CD4-positive, alpha-beta T cell treated with Interleukin-1 beta for 1 hour (primary cell): ENCODE results near the gene BRF1.

Experiments used
- DNase-seq, 2 donors: peaks; one replicate each; pipeline ENCODE4 v3.0.0-alpha.2; 2020 to 2022

The BRF1 gene

DNA sequence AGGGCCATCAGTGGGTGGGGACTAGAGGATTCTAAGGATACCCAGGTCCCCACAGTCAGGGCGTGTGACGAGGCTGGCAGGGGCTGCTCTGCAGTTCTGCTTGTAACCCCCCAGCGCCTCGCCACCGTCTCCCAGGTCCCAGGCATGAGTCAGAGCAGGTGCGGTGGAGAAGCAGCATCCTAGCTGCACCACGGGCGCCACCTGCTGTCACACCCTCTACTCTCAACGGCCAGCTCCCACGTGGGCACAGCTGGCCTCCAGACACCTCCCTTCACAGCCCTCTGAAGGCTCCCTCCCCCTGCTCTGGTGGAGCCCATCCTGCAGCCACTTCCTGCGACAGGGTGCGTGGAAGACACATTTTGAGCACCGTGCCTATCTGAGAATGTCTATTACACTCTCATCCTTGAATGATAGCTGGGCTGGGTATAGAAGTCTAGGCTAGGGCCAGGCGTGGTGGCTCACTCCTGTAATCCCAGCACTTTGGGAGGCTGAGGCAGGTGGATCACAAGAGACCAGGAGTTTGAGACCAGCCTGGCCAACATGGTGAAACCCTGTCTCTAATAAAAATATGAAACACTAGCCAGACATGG, 112.8 kb downstream of the BRF1 start:
- DNase-seq = no peak

DNA sequence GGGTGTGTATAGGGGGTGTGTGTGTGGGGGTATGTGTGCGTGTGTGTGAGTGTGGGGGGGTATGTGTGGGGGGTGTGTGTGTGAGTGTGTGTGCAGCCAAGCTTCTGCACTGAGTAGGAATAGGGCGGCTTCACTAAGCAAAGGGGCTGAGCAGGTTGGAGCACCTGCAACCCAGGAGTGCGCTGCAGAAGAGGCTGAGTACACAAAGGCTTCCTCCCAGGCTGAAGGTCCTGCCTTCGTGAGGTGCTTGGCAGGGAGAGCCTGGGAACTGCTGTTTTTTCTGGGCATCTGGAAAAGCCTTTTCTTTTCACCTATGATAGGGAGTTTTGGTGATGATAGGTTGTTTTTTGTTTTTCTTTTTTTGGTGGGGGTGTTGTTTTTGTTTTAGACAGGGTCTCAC, 113.7 kb downstream of the BRF1 start:
- DNase-seq = no peak

GRCh38 chr14:105185973-105186372, 114.8 kb downstream of the BRF1 start:
- DNase-seq = no peak

- no peak for DNase-seq
These were observed 115.8 kb downstream of the BRF1 start for GRCh38 chr14:105185001-105185400.

- DNase-seq = no peak
These were observed 116.3 kb downstream of the BRF1 start for GRCh38 chr14:105184461-105184860.

DNA sequence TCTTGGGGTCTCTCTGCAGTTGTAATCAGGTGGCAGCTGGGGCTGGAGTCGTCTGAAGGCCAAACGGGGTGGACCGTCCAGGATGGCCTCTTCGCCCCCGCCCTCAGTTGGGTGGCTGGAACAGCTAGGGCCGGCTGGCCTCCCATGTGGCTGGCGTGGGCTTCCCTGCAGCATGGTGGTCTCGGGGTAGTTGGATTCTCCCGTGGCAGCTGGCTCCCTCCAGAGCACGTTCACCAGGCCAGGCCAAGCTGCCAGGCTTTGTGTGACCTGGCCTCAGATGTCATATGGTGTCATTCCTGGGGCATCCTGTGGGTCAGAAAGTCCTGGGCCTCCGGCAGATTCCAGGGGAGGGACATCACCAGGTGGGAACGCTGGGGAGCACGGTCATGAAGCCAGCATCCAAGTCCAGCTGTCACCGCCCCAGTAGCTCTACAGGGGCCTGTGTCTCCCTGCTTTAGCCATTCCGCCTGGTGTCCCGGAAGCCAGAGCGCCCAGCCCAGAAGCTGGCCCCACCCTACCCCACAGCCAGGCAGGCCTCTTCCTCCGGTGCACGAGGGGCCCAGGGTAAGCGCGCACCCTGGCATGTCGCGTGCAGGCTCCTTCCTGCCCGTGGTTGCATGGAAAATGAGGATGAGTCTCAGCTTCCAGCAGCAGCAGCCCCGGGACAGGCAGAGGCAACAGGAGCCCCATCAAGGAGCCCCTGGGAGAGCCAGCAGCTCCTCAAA, 118.3 kb downstream of the BRF1 start:
- DNase-seq = no peak

- DNase-seq = no peak
These were observed 119.1 kb downstream of the BRF1 start for GRCh38 chr14:105181549-105182295.

DNA sequence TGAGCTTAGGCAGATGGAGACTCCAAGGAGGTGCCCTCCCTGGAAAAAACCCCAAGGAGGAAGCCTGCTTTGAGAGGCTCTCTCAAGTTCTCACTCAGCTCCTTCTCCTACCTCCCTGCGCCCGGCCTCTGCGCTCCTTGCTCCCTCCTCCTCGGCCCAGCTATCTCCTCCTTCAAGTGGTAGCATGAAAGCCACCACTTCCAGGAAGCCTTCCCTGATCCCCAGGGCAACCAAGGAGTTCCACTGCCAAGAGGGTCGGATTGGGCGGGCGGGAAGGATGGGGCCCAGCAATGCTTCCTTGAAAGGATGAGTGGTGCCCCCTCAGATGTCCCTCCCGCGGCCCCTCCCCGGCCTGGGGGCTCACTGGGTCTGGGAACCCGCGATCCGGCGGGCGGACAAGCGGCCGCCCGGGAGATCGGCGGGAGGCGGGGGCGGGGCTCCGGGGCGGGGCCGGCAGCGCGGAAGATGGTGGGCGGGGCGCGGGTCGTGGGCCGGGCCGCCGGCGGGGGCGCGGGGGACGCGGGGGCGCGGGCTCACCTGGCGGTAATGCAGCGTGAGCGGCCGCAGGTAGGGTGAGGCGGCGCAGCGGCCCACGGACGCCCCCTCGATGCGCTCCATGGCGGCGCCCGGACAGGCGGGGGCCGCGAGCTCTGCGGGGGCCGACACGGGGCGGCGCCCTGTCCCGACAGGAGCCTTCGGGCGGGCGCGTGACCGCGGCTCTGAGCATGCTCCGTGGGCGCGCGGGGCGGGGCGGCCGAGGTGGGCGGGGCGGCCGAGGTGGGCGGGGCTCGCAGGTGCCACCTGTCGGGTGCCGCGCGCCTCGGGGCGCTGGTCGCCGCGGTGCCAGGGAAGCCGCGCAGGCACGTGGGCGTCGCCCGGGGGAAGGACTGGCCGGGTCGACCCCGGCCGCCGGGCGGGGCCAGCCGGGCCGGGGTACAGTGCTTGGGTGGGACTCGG, 119.9 kb downstream of the BRF1 start, which contains the start of gene NUDT14:
TSS of gene NUDT14 (minus strand) at position 721 of the 957 bp plus-strand sequence. CDS start at position 618, 103 bp downstream.
- DNase-seq = peak; percentile 89 to 94

- DNase-seq = no peak
These were observed 121.6 kb downstream of the BRF1 start for GRCh38 chr14:105179191-105179590.

GRCh38 chr14:105178868-105179140, 122.0 kb downstream of the BRF1 start:
- no peak for DNase-seq

DNA sequence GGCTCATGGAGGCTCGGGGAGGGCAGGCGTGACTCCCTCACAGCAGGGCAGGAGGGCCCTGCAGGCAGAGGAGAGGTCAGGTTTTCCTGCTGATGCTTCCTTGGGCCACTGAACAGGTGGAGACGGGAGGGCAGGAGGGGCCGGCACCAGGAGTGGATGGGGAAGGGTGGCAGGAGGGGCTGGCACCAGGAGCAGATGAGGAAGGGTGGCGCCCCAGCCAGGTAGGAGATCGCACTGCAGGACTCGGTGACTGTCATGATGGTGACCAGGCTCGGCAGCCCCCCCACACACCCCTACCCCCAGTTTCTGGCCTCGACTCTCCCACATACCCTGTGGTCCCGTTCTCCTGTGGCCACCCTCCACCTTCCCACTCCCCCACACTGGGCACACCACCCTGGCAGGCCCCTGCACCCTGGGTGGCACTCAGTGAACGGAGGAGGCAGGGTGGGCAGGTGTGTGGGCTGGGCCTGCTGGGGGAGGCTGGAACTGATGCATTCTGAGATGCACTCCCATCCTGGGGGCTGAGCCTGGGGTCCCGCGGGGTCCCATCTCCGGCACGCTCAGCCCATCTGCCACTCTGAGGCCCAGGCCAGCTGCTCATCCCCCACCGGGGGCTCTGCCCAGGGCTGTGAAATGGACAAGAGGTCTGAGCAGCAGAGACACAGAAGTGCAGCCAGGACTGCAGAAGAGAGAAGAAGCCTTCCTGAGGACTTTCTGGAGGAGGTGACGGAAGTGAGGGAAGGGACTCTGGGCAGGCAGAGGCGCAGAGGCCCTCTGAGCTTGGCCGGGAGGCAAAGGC, 122.5 kb downstream of the BRF1 start:
- no peak for DNase-seq

GRCh38 chr14:105177082-105177481, 123.7 kb downstream of the BRF1 start:
- no peak for DNase-seq

- DNase-seq = no peak
These were observed 124.3 kb downstream of the BRF1 start for GRCh38 chr14:105176513-105176912.

GRCh38 chr14:105173901-105174894, 126.6 kb downstream of the BRF1 start:
- peak; percentile 64 to 67 for DNase-seq

- DNase-seq = no peak
These were observed 127.7 kb downstream of the BRF1 start for GRCh38 chr14:105173145-105173544.

- no peak for DNase-seq
These were observed 128.3 kb downstream of the BRF1 start for GRCh38 chr14:105172476-105172875.

DNA sequence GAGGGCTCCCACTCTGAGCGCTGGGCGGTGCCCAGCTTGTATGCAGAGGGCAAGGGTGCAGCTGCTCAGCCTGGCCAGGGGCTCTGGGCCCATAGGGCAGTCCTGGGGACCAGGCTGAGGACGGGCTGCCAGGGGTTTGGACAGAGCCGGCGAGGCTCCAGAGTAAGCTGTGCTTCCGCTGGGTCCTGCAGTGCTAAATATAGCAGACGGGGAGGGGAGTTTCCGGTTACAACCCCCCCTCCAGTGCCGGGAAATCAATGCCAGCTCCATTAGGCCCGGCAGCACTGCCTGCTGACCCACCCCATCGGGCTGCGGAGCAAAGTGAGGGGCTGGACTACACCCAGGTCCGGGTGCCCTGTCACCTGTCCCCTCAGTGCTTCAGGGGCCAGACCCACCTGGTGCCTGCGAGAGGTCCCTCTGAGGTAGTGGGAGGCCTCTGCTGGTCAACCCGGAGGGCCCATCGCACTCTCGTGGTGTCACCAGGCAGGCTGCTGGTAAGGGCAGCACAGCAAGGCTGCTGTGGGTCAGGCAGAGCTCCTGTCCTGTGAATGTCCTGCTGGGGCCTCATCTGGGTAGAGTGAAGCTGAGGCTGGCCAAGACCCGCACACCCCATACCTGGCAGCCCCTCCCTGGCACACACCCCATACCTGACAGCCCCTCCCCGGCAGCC, 129.7 kb downstream of the BRF1 start:
- DNase-seq = no peak

DNA sequence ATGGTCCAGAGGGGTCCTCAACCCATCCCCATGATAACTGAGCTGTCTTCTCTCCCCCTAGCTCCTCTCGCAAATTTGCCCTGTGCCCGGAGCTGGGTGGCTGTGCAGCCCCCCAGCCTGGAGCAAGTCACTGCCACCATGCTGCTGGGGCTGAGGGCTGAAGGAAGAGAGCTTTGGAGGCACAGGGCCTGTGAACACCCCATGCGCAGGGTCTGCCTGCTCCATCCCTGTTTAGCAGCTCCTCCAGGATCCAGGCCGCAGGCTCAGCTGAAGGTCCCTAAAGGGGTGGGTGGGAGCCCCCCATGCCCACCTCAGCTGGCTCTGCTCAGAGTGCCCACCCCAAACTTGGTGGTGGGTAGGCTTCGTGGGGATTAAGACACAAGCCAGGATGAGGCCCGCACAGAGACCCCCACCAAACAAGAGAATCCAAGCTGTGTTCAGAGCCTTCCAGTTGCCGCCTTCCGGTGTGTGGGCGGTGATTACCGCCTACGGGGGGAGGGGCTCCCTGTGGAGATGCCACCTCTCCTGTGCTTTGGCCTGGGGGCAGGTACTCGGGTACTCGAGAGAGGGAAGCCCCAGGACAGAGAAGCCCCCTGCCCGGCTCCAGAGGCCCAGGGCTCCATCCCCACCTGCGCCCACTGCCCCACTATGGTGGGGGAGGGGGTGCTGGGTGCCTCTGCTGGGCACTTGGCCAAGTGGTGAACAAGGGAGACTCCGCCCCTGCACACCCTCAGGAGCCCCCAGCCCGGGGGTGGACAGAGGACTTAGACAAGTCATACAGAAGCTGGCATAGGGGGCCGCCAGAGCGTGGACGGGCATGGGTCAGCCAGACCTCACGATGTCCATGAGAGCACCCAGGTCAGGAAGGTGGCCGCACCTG, 130.8 kb downstream of the BRF1 start:
- DNase-seq = no peak

- DNase-seq = peak; percentile 23 to 30
These were observed 131.8 kb downstream of the BRF1 start for GRCh38 chr14:105168979-105169507.
